MM.1S (cell line): ENCODE results near the gene RBBP9.

Experiments used
- DNase-seq: peaks from one replicate; pipeline ENCODE4 v3.0.0-alpha.2; 2015
- H2AFZ ChIP-seq: fragments of 300-600 bp; sonication (generic); 2 replicates; pipeline ENCODE4 v1.6.0; 2016; ENCODE audit warnings: antibody characterized with exemption, low read length
- H3F3A ChIP-seq: fragments of 300-600 bp; sonication (generic); 2 replicates; pipeline ENCODE4 v1.6.1; 2016; ENCODE audit warnings: mild to moderate bottlenecking, antibody characterized with exemption, low read length, moderate library complexity, mixed read lengths; ENCODE audit not compliant: insufficient read depth
- H3K27ac ChIP-seq: fragments of 300-600 bp; sonication (generic); 2 replicates; pipeline ENCODE4 v1.5.1; 2016; ENCODE audit warnings: mild to moderate bottlenecking, low read length
- H3K27me3 ChIP-seq: fragments of 300-600 bp; sonication (generic); replicated peaks from 2 replicates; pipeline ENCODE4 v1.6.0; 2016; ENCODE audit warnings: low read length; ENCODE audit not compliant: insufficient read depth
- H3K36me3 ChIP-seq: fragments of 300-600 bp; sonication (generic); replicated peaks from 2 replicates; pipeline ENCODE4 v1.6.1; 2016; ENCODE audit warnings: mild to moderate bottlenecking, low read length, mixed read lengths; ENCODE audit not compliant: insufficient read depth
- H3K4me1 ChIP-seq: fragments of 300-600 bp; sonication (generic); 2 replicates; pipeline ENCODE4 v1.6.1; 2016; ENCODE audit warnings: low read length, mixed read lengths
- H3K4me2 ChIP-seq: fragments of 300-600 bp; sonication (generic); 2 replicates; pipeline ENCODE4 v1.6.0; 2016; ENCODE audit warnings: low read depth, low read length
- H3K4me3 ChIP-seq: fragments of 300-600 bp; sonication (generic); 2 replicates; pipeline ENCODE4 v1.5.1; 2016; ENCODE audit warnings: low read length, mixed read lengths
- H3K79me2 ChIP-seq: fragments of 300-600 bp; sonication (generic); 2 replicates; pipeline ENCODE4 v1.6.1; 2016; ENCODE audit warnings: mixed run types, low read length, mixed read lengths
- H3K9ac ChIP-seq: fragments of 300-600 bp; sonication (generic); 2 replicates; pipeline ENCODE4 v1.6.1; 2016; ENCODE audit warnings: low read length, mixed read lengths
- H3K9me2 ChIP-seq: fragments of 300-600 bp; sonication (generic); replicated peaks from 2 replicates; pipeline ENCODE4 v1.6.1; 2016; ENCODE audit warnings: mild to moderate bottlenecking, low read length, mixed read lengths; ENCODE audit not compliant: insufficient read depth
- H3K9me3 ChIP-seq: fragments of 300-600 bp; sonication (generic); replicated peaks from 2 replicates; pipeline ENCODE4 v1.6.1; 2016; ENCODE audit warnings: mild to moderate bottlenecking, low read length, mixed read lengths; ENCODE audit not compliant: insufficient read depth
- H4K20me1 ChIP-seq: fragments of 300-600 bp; sonication (generic); 2 replicates; pipeline ENCODE4 v1.6.1; 2016; ENCODE audit warnings: mild to moderate bottlenecking, low read length, moderate library complexity, mixed read lengths; ENCODE audit not compliant: insufficient read depth
- CTCF ChIP-seq: fragments of 300-600 bp; sonication (generic); IDR thresholded peaks from 2 replicates; pipeline ENCODE4 v1.5.1; 2016; ENCODE audit warnings: antibody characterized with exemption, low read length, mixed read lengths
- EZH2 ChIP-seq: fragments of 300-600 bp; sonication (generic); optimal IDR thresholded peaks from 2 replicates; pipeline ENCODE3; 2017; ENCODE audit warnings: low read depth, mild to moderate bottlenecking, antibody characterized with exemption, low read length, mixed read lengths
- EZH2phosphoT487 ChIP-seq: fragments of 300-600 bp; sonication (generic); IDR thresholded peaks from 2 replicates; pipeline ENCODE4 v1.6.1; 2018; ENCODE audit warnings: antibody characterized with exemption, low read length

The RBBP9 gene

GRCh38 chr20:18466894-18467730 lies 29.9 kb downstream of the RBBP9 start, which contains the start of the genes DZANK1 and POLR3F:
TSS of gene DZANK1 (minus strand) at chr20:18467030. CDS start at chr20:18465358, 1,672 bp downstream.
TSS of gene POLR3F (plus strand) at chr20:18467390. CDS start at chr20:18467507, 117 bp downstream.
- Histone ChIP-seq H3K36me3 (no peaks in the 10 kb centered on the region), H3F3A (no peaks in the 10 kb centered on the region), H3K4me3 (peak within 1 kb of the TSS; percentile 92), H2AFZ (peak within 1 kb of the TSS; percentile 97), H3K4me2 (peak within 1 kb of the TSS; percentile 90), H3K79me2 (peaks cover 26% of the 10 kb centered on the region), H3K9me2 (no peaks in the 10 kb centered on the region), H4K20me1 (no peaks in the 10 kb centered on the region), H3K4me1 (peaks cover 3% of the 10 kb centered on the region; the same call in 1 of the 2 replicates), H3K27ac (peak within 1 kb of the TSS; percentile 61), H3K27me3 (no peaks in the 10 kb centered on the region), H3K9me3 (no peaks in the 10 kb centered on the region), H3K9ac (peak within 1 kb of the TSS; percentile 79)
- DNase-seq = peak; percentile 96
- TF ChIP-seq EZH2phosphoT487 (no peak), EZH2 (no peak), CTCF (no peak)

- Histone ChIP-seq H3K4me1 (peaks cover 3% of the 10 kb centered on the region; the same call in 1 of the 2 replicates), H3K27me3 (no peaks in the 10 kb centered on the region), H2AFZ (peak overlapping the region; percentile 97), H3K36me3 (no peaks in the 10 kb centered on the region), H4K20me1 (no peaks in the 10 kb centered on the region), H3K4me3 (peak overlapping the region; percentile 92), H3K9ac (peak overlapping the region; percentile 79; the same call in 1 of the 2 replicates), H3K9me2 (no peaks in the 10 kb centered on the region), H3K4me2 (peak overlapping the region; percentile 90), H3F3A (no peaks in the 10 kb centered on the region), H3K9me3 (no peaks in the 10 kb centered on the region), H3K79me2 (peaks cover 26% of the 10 kb centered on the region), H3K27ac (no peak overlapping the region)
- peak; percentile 9 for DNase-seq
- no peak for TF ChIP-seq EZH2
- TF ChIP-seq CTCF = no peak
These were observed 30.5 kb downstream of the RBBP9 start for GRCh38 chr20:18466574-18466893.

- H3K36me3 ChIP-seq = no peaks in the 10 kb centered on the region
- no peaks in the 10 kb centered on the region for H3K9me3 ChIP-seq
- H4K20me1 ChIP-seq = no peaks in the 10 kb centered on the region
- H3K4me1 ChIP-seq = peaks cover 3% of the 10 kb centered on the region; the same call in 1 of the 2 replicates
- peak overlapping the region; percentile 90 for H3K4me2 ChIP-seq
- no peak overlapping the region for H3K9ac ChIP-seq
- peaks cover 26% of the 10 kb centered on the region for H3K79me2 ChIP-seq
- peak overlapping the region; percentile 92; the same call in 1 of the 2 replicates for H3K4me3 ChIP-seq
- H3F3A ChIP-seq = no peaks in the 10 kb centered on the region
- H3K27me3 ChIP-seq = no peaks in the 10 kb centered on the region
- no peaks in the 10 kb centered on the region for H3K9me2 ChIP-seq
- no peak overlapping the region for H3K27ac ChIP-seq
- TF ChIP-seq CTCF (no peak), EZH2 (no peak), EZH2phosphoT487 (no peak)
- DNase-seq = no peak
- peak overlapping the region; percentile 97 for H2AFZ ChIP-seq
These were observed 31.4 kb downstream of the RBBP9 start for GRCh38 chr20:18465536-18466200.
